ENCODE data around the gene CACNA1I. TPM values are rescaled to one million over a fixed set of nuclear protein-coding genes. Genes with fewer than 3 reads are reported as not detected.

Gene CACNA1I
- polyA plus RNA-seq, 3 donors: 0.04 TPM; not detected in 2

GRCh38 chr22:39536711-39537110 lies 33.8 kb upstream of the CACNA1I start:
- Histone ChIP-seq H3K4me3 (replicated peaks in 1 of 3; ENCODE audit: low read depth in 2 of 3, low read length in 3 of 3) (no peak overlapping the region), H3K36me3 (replicated peaks in 1 of 2; ENCODE audit: control insufficient read depth in 1 of 2, insufficient read depth in 2 of 2, low read length in 2 of 2) (no peaks in the 10 kb centered on the region), H3K9ac (ENCODE audit: insufficient read depth, low read length, poor library complexity, severe bottlenecking) (no peak overlapping the region), H3K27me3 (ENCODE audit: control insufficient read depth in 2 of 2, insufficient read depth in 2 of 2, low read length in 2 of 2) (no peaks in the 10 kb centered on the region), H3K79me2 (ENCODE audit: insufficient read depth, low read length) (peaks cover 8% of the 10 kb centered on the region), H3K9me3 (replicated peaks in 1 of 2; ENCODE audit: control insufficient read depth in 1 of 2, insufficient read depth in 1 of 2, low read length in 2 of 2) (no peaks in the 10 kb centered on the region), H4K20me1 (ENCODE audit: insufficient read depth, low read length) (peaks cover under 1% of the 10 kb centered on the region), H2AFZ (ENCODE audit: insufficient read depth, low read depth, low read length, poor library complexity, severe bottlenecking) (no peak overlapping the region), H3K27ac (ENCODE audit: low read depth in 1 of 2, low read length in 2 of 2) (no peak overlapping the region), H3K4me2 (replicated peaks; ENCODE audit: extremely low read depth, low read length, poor library complexity, severe bottlenecking) (no peak overlapping the region), H3K4me1 (ENCODE audit: control insufficient read depth in 1 of 2, insufficient read depth in 2 of 2, low read length in 2 of 2) (peaks cover 10 to 18% of the 10 kb centered on the region in 2 donors)
- peaks cover 3 to 8% (median 7%) of the 10 kb centered on the region in 3 donors for H3K27me3 Mint-ChIP-seq (ENCODE audit: low read depth in 3 of 3)
- TF ChIP-seq, protein P1, sequence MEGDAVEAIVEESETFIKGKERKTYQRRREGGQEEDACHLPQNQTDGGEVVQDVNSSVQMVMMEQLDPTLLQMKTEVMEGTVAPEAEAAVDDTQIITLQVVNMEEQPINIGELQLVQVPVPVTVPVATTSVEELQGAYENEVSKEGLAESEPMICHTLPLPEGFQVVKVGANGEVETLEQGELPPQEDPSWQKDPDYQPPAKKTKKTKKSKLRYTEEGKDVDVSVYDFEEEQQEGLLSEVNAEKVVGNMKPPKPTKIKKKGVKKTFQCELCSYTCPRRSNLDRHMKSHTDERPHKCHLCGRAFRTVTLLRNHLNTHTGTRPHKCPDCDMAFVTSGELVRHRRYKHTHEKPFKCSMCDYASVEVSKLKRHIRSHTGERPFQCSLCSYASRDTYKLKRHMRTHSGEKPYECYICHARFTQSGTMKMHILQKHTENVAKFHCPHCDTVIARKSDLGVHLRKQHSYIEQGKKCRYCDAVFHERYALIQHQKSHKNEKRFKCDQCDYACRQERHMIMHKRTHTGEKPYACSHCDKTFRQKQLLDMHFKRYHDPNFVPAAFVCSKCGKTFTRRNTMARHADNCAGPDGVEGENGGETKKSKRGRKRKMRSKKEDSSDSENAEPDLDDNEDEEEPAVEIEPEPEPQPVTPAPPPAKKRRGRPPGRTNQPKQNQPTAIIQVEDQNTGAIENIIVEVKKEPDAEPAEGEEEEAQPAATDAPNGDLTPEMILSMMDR (IDR thresholded peaks at IDR 0.05): no peak
- H3K27ac Mint-ChIP-seq: no peak overlapping the region
- no peaks in the 10 kb centered on the region for H3K36me3 Mint-ChIP-seq
- DNase-seq: no peak
- H3K4me3 Mint-ChIP-seq: no peak overlapping the region
- peaks cover 12% of the 10 kb centered on the region for H3K4me1 Mint-ChIP-seq
- H3K9me3 Mint-ChIP-seq: no peaks in the 10 kb centered on the region
- 92% methylated on average over 8 of the region's 8 CpGs for WGBS (ENCODE audit: insufficient coverage)
- intact Hi-C loops (cut with micrococcal nuclease): loop anchor here (5.0 to 10.0 kb wide), 2 partner anchors 496 to 1098 kb away; partner anchors contain the start of gene MRTFA (in 1 of the 2)

GRCh38 chr22:39537975-39538374 lies 32.6 kb upstream of the CACNA1I start:
- Histone ChIP-seq H2AFZ (ENCODE audit: insufficient read depth, low read depth, low read length, poor library complexity, severe bottlenecking) (no peak overlapping the region), H3K36me3 (replicated peaks in 1 of 2; ENCODE audit: control insufficient read depth in 1 of 2, insufficient read depth in 2 of 2, low read length in 2 of 2) (no peaks in the 10 kb centered on the region), H4K20me1 (ENCODE audit: insufficient read depth, low read length) (no peaks in the 10 kb centered on the region), H3K4me1 (ENCODE audit: control insufficient read depth in 1 of 2, insufficient read depth in 2 of 2, low read length in 2 of 2) (peaks cover 4 to 9% of the 10 kb centered on the region in 2 donors), H3K27me3 (ENCODE audit: control insufficient read depth in 2 of 2, insufficient read depth in 2 of 2, low read length in 2 of 2) (no peaks in the 10 kb centered on the region), H3K79me2 (ENCODE audit: insufficient read depth, low read length) (no peaks in the 10 kb centered on the region), H3K4me3 (replicated peaks in 1 of 3; ENCODE audit: low read depth in 2 of 3, low read length in 3 of 3) (no peak overlapping the region), H3K9me3 (replicated peaks in 1 of 2; ENCODE audit: control insufficient read depth in 1 of 2, insufficient read depth in 1 of 2, low read length in 2 of 2) (no peaks in the 10 kb centered on the region), H3K4me2 (replicated peaks; ENCODE audit: extremely low read depth, low read length, poor library complexity, severe bottlenecking) (no peak overlapping the region), H3K27ac (ENCODE audit: low read depth in 1 of 2, low read length in 2 of 2) (no peak overlapping the region), H3K9ac (ENCODE audit: insufficient read depth, low read length, poor library complexity, severe bottlenecking) (no peak overlapping the region)
- Mint-ChIP-seq H3K27me3 (ENCODE audit: low read depth in 3 of 3) (peaks cover 4 to 12% (median 10%) of the 10 kb centered on the region in 3 donors), H3K4me1 (peaks cover 3% of the 10 kb centered on the region), H3K4me3 (no peak overlapping the region), H3K27ac (no peak overlapping the region), H3K36me3 (no peaks in the 10 kb centered on the region), H3K9me3 (no peaks in the 10 kb centered on the region)
- no peak for DNase-seq
- WGBS (ENCODE audit: insufficient coverage): no CpG with 5 or more reads among the region's 2 CpGs
- TF ChIP-seq, protein P1 (IDR thresholded peaks at IDR 0.05): no peak
- intact Hi-C loops (cut with micrococcal nuclease): loop anchor here (5.0 to 10.0 kb wide), 2 partner anchors 494 to 1097 kb away; partner anchors contain the start of gene MRTFA (in 1 of the 2)
